DMS153 (cell line): ENCODE data around the gene RICTOR.

Experiments
- DNase-seq: peaks from one replicate; lab custom pipeline; 2025; lab: John Stamatoyannopoulos, UW

RICTOR gene

DNA sequence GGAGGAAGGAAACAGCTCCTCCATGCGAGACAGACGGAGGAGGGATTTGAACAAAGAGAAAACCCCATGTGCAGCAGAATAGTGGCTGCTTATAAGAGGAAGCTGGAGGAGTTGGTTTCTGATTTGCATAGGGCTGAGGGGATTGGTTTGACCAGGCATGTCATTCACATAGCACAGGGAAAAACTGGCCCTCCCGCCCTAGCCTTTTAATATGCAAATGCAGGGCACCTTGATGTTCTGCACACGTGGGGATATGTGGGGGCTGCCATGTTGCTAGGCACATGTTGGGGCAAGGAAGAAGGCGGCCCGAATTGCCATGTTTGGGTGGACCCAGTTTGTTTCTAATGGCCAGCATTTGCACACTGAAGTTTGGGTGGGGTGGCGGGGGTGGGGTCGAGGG, 186.2 kb downstream of the RICTOR start:
- DNase-seq = no peak
